HL-60 (cell line): Measurements from ENCODE around the gene BAG3.

ENCODE experiments used
- CTCF ChIP-seq: IDR thresholded peaks from one replicate; pipeline ENCODE4 v1.5.1; 2011; ENCODE audit warnings: low read length, control low read depth, inconsistent platforms; ENCODE audit not compliant: insufficient read depth
- GABPA ChIP-seq: IDR thresholded peaks from 2 replicates; pipeline ENCODE4 v1.6.1; 2012; ENCODE audit warnings: low read depth
- POLR2AphosphoS5 ChIP-seq: IDR thresholded peaks from 2 replicates; pipeline ENCODE4 v1.6.1; 2012; ENCODE audit warnings: low read depth

GRCh38 chr10:119609516-119609915 is 41.7 kb upstream of the BAG3 start:
- TF ChIP-seq CTCF (no peak), GABPA (no peak), POLR2AphosphoS5 (no peak)
